Vagina (tissue), 2 donors: ENCODE results near the gene TRAF2. TPM values are rescaled to one million over a fixed set of nuclear protein-coding genes. Genes with fewer than 3 reads are reported as not detected.

ENCODE experiments used
- DNase-seq, 2 donors: peaks; one replicate each; pipeline ENCODE4 v3.0.0-alpha.2; 2017; ENCODE audit errors: extremely low spot score in 2 of 2
- H3K27ac ChIP-seq: fragments of 200-600 bp; sonication (generic); one replicate; pipeline ENCODE4 v1.5.1; 2019
- H3K27me3 ChIP-seq: fragments of 200-600 bp; sonication (generic); one replicate; pipeline ENCODE4 v1.5.1; 2019
- H3K36me3 ChIP-seq, 2 donors: fragments of 200-600 bp; sonication (generic); one replicate each; pipeline ENCODE4 v1.5.1; 2017 to 2019
- H3K4me1 ChIP-seq: fragments of 200-600 bp; sonication (generic); one replicate; pipeline ENCODE4 v1.5.1; 2019
- H3K4me3 ChIP-seq, 2 donors: fragments of 200-600 bp; sonication (generic); 1 replicate in 1 of 2; 2 replicates in 1 of 2; pipeline ENCODE4 v1.5.1; 2016 to 2019
- H3K9me3 ChIP-seq: fragments of 200-600 bp; sonication (generic); one replicate; pipeline ENCODE4 v1.5.1; 2019
- POLR2A ChIP-seq, 2 donors: fragments of 450-650 bp; IDR thresholded peaks; one replicate each; pipeline ENCODE4 v1.6.1; 2017; ENCODE audit warnings: antibody characterized with exemption in 2 of 2, mild to moderate bottlenecking in 2 of 2, moderate library complexity in 2 of 2
- POLR2AphosphoS5 ChIP-seq, 2 donors: sonication (generic); formaldehyde crosslinking; IDR thresholded peaks; one replicate each; pipeline ENCODE4 v1.9.0; 2017; ENCODE audit warnings: antibody characterized with exemption in 2 of 2, mild to moderate bottlenecking in 2 of 2, low read depth in 1 of 2; ENCODE audit not compliant: insufficient read depth in 1 of 2
- intact Hi-C: fragments of 100-400 bp; cut with DNase I; formaldehyde crosslinking; loops from one replicate; pipeline ENCODE4 v1.15.1; 2023
- total RNA-seq: library from RNA; depleted of rRNA; stranded (reverse); fragments of >200 nt; gene quantifications from one replicate; pipeline ENCODE4 v1.2.3, GENCODE V29; 2016
- TF ChIP-seq, protein P1 (sequence below), 3 experiments: fragments of 450-650 bp in 2 of 3; fragments of 200-600 bp in 1 of 3; sonication (generic) in 1 of 3; IDR thresholded peaks; one replicate each; pipeline ENCODE4 v1.5.1; 2017 to 2019; ENCODE audit warnings: antibody characterized with exemption in 3 of 3, mild to moderate bottlenecking in 2 of 3, moderate library complexity in 2 of 3

Gene TRAF2
- total RNA-seq, 1 donor from 2014 or later = 12.8 TPM

DNA sequence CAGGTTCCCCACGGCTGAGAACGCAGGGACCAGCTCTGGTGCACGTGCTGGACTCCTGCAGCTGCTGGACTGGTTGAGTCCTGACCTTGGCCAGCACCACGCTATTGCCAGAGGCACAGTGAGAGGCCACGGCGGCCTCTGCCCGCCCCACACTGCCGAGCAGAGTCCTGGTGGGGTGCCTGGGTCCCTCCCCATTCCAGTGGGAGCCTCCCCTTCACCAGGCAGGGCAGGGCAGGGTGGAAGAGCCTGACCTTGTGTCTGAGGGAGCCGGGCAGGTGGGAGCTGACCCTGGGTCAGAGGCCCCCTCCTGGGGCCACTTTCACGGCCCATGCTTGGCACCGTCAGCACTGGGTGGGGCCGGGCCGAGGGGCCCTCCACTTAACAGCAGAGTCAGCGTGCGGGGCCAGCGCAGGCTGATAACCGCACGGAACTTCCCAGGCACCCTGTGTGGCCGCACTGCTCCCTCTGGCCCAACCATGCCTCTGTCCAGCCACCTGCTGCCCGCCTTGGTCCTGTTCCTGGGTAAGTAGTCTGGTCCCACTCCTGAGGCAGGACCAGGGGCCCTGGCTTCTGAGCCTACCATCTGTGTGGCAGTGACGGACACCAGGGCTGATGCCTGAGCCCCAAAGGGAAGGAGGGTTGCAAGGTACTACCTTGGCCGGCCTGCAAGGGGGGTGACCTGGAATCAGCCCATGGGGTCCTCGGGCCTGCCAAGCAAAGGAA, 34.2 kb upstream of the TRAF2 start, which contains the start of gene MAMDC4:
Gene MAMDC4 (plus strand): TSS at position 406 of the 723 bp plus-strand sequence. CDS start 71 bp downstream, at position 477.
- Histone ChIP-seq H3K27ac (no peak within 1 kb of the TSS), H3K9me3 (no peaks in the 10 kb centered on the region), H3K36me3 (no peaks in the 10 kb centered on the region), H3K4me3 (no peak within 1 kb of the TSS), H3K27me3 (no peaks in the 10 kb centered on the region), H3K4me1 (peaks cover 29% of the 10 kb centered on the region)
- DNase-seq = no peak
- intact Hi-C loops = no loop called here
- no peak for TF ChIP-seq POLR2AphosphoS5 (IDR thresholded peaks at IDR 0.05; ENCODE audit: insufficient read depth in 1 of 2, low read depth in 1 of 2)
- no peak for TF ChIP-seq POLR2A (IDR thresholded peaks at IDR 0.05)
- TF ChIP-seq, protein P1, sequence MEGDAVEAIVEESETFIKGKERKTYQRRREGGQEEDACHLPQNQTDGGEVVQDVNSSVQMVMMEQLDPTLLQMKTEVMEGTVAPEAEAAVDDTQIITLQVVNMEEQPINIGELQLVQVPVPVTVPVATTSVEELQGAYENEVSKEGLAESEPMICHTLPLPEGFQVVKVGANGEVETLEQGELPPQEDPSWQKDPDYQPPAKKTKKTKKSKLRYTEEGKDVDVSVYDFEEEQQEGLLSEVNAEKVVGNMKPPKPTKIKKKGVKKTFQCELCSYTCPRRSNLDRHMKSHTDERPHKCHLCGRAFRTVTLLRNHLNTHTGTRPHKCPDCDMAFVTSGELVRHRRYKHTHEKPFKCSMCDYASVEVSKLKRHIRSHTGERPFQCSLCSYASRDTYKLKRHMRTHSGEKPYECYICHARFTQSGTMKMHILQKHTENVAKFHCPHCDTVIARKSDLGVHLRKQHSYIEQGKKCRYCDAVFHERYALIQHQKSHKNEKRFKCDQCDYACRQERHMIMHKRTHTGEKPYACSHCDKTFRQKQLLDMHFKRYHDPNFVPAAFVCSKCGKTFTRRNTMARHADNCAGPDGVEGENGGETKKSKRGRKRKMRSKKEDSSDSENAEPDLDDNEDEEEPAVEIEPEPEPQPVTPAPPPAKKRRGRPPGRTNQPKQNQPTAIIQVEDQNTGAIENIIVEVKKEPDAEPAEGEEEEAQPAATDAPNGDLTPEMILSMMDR (IDR thresholded peaks at IDR 0.05) = no peak

DNA sequence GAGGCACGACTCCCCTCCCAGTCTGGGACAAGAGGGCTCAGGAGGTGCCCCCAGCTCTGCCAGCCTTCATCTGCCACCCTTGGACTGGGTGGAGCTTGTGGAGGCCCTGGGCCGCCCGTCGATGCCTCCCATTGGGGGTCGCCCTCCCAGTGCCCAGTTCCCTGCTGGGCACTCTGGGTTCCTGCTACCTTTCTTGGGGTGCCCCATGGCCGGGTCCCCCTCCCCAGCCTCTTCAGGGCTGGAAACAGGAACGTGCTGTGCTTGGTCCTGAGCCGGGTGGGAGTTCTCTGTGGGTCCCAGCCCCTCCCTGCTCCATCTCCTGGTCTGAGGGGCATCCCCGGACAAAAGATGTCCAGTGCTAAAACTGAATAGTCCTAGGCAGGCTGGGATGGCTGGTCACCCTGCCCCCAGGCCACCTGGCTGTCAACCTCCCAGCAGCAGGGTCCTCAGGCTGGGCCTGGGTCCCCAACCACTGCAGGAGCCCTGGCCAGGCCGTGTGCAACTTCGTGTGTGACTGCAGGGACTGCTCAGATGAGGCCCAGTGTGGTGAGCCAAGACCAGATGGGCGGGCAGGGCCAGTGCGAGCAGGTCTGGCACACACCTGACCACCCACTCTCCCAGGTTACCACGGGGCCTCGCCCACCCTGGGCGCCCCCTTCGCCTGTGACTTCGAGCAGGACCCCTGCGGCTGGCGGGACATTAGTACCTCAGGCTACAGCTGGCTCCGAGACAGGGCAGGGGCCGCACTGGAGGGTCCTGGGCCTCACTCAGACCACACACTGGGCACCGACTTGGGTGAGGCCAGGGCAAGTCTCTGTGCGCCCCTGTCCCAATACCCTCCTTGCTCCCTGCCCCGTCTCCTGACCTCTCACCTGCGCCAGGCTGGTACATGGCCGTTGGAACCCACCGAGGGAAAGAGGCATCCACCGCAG, 33.4 kb upstream of the TRAF2 start:
- peaks cover 24% of the 10 kb centered on the region for H3K4me1 ChIP-seq
- H3K4me3 ChIP-seq = no peak overlapping the region
- H3K27ac ChIP-seq = no peak overlapping the region
- H3K36me3 ChIP-seq = no peaks in the 10 kb centered on the region
- no peaks in the 10 kb centered on the region for H3K27me3 ChIP-seq
- H3K9me3 ChIP-seq = no peaks in the 10 kb centered on the region
- TF ChIP-seq, protein P1 (IDR thresholded peaks at IDR 0.05) = no peak
- no peak for TF ChIP-seq POLR2AphosphoS5 (IDR thresholded peaks at IDR 0.05; ENCODE audit: insufficient read depth in 1 of 2, low read depth in 1 of 2)
- no peak for TF ChIP-seq POLR2A (IDR thresholded peaks at IDR 0.05)
- no peak for DNase-seq
- intact Hi-C loops = no loop called here

DNA sequence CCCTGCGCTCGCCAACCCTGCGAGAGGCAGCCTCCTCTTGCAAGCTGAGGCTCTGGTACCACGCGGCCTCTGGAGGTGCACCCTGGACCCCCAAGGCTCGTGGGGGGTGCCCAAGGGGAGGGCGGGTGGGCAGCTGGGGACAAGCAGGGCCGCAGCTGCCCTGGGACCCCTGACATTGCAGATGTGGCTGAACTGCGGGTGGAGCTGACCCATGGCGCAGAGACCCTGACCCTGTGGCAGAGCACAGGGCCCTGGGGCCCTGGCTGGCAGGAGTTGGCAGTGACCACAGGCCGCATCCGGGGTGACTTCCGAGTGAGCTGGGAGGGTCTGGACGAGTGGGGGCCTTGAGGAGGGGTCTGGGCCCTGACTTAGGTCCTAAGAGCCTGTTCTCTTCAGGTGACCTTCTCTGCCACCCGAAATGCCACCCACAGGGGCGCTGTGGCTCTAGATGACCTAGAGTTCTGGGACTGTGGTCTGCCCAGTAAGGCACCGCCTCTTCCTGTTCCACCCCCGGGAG, 32.7 kb upstream of the TRAF2 start:
- TF ChIP-seq POLR2A (IDR thresholded peaks at IDR 0.05) = no peak
- TF ChIP-seq, protein P1 (IDR thresholded peaks at IDR 0.05) = no peak
- Histone ChIP-seq H3K27me3 (no peaks in the 10 kb centered on the region), H3K4me1 (peaks cover 24% of the 10 kb centered on the region), H3K36me3 (no peaks in the 10 kb centered on the region), H3K4me3 (no peak overlapping the region), H3K9me3 (no peaks in the 10 kb centered on the region), H3K27ac (no peak overlapping the region)
- intact Hi-C loops = loop anchor here (2.0 kb wide), 1 partner anchor 33 kb away; no protein-coding TSS in a partner anchor
- no peak for DNase-seq

DNA sequence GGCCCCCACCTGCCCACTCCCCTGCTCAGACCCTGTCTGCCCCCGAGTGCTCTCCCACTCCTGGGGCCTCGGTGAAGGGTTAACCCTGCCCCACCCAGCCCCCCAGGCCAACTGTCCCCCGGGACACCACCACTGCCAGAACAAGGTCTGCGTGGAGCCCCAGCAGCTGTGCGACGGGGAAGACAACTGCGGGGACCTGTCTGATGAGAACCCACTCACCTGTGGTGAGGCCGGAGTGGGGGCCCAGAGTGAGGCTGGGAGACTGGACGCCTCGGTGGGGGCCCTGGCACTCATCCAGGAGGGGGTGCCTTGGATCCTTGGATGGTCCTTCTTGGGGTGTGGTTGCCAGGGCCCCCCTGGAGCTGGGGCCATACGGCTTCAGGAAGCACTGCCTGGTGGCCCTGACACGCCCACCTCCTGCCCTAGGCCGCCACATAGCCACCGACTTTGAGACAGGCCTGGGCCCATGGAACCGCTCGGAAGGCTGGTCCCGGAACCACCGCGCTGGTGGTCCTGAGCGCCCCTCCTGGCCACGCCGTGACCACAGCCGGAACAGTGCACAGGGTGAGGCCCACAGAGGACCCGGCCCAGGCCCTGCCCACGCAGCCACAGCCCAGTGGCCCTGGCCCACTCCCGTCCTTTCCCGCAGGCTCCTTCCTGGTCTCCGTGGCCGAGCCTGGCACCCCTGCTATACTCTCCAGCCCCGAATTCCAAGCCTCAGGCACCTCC, 32.0 kb upstream of the TRAF2 start:
- no peaks in the 10 kb centered on the region for H3K27me3 ChIP-seq
- no peak for DNase-seq
- TF ChIP-seq, protein P1 (IDR thresholded peaks at IDR 0.05) = no peak
- TF ChIP-seq POLR2A (IDR thresholded peaks at IDR 0.05) (no peak), POLR2AphosphoS5 (IDR thresholded peaks at IDR 0.05; ENCODE audit: insufficient read depth in 1 of 2, low read depth in 1 of 2) (no peak)
- no peak overlapping the region for H3K4me3 ChIP-seq
- no peaks in the 10 kb centered on the region for H3K9me3 ChIP-seq
- intact Hi-C loops = loop anchor here (2.0 kb wide), 1 partner anchor 33 kb away; no protein-coding TSS in a partner anchor
- H3K36me3 ChIP-seq = no peaks in the 10 kb centered on the region
- no peak overlapping the region for H3K27ac ChIP-seq
- H3K4me1 ChIP-seq = peaks cover 30% of the 10 kb centered on the region
